ENCODE results near the gene TNS3.

Gene TNS3

DNA sequence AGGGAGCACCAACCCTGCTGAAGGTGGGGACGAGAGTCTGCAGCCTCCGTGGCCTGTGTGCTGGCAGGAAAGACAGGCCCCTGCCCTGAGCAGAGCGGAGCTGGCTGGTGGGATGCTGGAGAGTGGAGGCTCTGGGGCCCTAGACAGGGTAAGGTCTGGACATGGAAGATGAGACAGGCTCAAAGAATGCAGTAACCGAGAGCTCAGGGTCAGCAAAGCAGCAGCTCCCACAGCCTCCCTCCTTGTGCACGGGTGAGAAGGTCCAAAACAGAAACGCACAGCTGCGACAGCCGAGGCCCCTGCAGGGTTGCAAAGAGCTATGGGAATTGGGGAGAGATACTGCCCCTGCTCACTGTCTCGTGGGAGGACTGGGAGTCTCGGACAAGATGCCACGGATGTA lies 80.5 kb downstream of the TNS3 start:
- Histone ChIP-seq H3K4me3 (ENCODE audit: low read length) (no peak overlapping the region), H3F3A (ENCODE audit: insufficient read depth, low read length) (peaks cover 24% of the 10 kb centered on the region), H3K27me3 (replicated peaks; ENCODE audit: insufficient read depth, low read length) (no peaks in the 10 kb centered on the region), H3K9me2 (replicated peaks; ENCODE audit: insufficient read depth, low read length) (no peaks in the 10 kb centered on the region), H3K36me3 (replicated peaks; ENCODE audit: insufficient read depth, low read length) (no peaks in the 10 kb centered on the region), H2AFZ (ENCODE audit: low read length) (no peak overlapping the region), H4K20me1 (ENCODE audit: insufficient read depth, low read length) (no peaks in the 10 kb centered on the region), H3K9me3 (replicated peaks; ENCODE audit: insufficient read depth, low read length) (no peaks in the 10 kb centered on the region), H3K27ac (ENCODE audit: low read length) (no peak overlapping the region), H3K4me1 (ENCODE audit: low read length) (peaks cover 30% of the 10 kb centered on the region), H3K4me2 (ENCODE audit: low read depth, low read length) (no peak overlapping the region), H3K9ac (ENCODE audit: low read length) (no peak overlapping the region), H3K79me2 (ENCODE audit: low read length) (peaks cover 38% of the 10 kb centered on the region)
- TF ChIP-seq EZH2 (optimal IDR thresholded peaks at IDR 0.05; ENCODE audit: low read depth, low read length) (no peak), EZH2phosphoT487 (IDR thresholded peaks at IDR 0.05; ENCODE audit: low read length) (no peak)
- TF ChIP-seq, protein P1, sequence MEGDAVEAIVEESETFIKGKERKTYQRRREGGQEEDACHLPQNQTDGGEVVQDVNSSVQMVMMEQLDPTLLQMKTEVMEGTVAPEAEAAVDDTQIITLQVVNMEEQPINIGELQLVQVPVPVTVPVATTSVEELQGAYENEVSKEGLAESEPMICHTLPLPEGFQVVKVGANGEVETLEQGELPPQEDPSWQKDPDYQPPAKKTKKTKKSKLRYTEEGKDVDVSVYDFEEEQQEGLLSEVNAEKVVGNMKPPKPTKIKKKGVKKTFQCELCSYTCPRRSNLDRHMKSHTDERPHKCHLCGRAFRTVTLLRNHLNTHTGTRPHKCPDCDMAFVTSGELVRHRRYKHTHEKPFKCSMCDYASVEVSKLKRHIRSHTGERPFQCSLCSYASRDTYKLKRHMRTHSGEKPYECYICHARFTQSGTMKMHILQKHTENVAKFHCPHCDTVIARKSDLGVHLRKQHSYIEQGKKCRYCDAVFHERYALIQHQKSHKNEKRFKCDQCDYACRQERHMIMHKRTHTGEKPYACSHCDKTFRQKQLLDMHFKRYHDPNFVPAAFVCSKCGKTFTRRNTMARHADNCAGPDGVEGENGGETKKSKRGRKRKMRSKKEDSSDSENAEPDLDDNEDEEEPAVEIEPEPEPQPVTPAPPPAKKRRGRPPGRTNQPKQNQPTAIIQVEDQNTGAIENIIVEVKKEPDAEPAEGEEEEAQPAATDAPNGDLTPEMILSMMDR (IDR thresholded peaks at IDR 0.05; ENCODE audit: low read length) = no peak
- DNase-seq = no peak

DNA sequence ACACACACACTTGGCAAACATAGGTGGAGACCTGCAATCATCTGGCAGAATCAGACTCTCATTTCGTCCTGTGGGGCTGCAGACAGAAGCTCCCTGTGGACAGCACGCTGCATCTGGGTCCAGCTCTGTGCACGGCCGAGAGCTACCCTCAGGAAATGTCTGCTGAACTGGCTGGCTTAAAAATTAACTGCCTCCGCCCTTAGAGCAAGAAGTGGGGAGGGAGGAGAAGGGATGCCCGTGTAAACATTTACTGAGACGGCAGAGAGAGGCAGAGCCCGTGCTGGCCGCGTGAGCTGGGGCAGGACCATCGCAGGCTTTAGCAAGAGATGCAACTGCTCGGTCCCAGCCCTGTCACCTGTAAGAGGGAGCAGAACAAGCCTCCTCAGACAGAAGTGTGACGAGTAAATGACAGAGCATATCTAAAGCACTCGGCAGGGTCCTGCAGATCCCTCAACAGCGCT lies 81.8 kb downstream of the TNS3 start:
- Histone ChIP-seq H4K20me1 (ENCODE audit: insufficient read depth, low read length) (no peaks in the 10 kb centered on the region), H2AFZ (ENCODE audit: low read length) (no peak overlapping the region), H3K36me3 (replicated peaks; ENCODE audit: insufficient read depth, low read length) (no peaks in the 10 kb centered on the region), H3F3A (ENCODE audit: insufficient read depth, low read length) (peaks cover 31% of the 10 kb centered on the region), H3K27ac (ENCODE audit: low read length) (no peak overlapping the region), H3K27me3 (replicated peaks; ENCODE audit: insufficient read depth, low read length) (no peaks in the 10 kb centered on the region), H3K4me1 (ENCODE audit: low read length) (peaks cover 43% of the 10 kb centered on the region), H3K79me2 (ENCODE audit: low read length) (peaks cover 51% of the 10 kb centered on the region), H3K4me3 (ENCODE audit: low read length) (no peak overlapping the region), H3K4me2 (ENCODE audit: low read depth, low read length) (no peak overlapping the region), H3K9ac (ENCODE audit: low read length) (no peak overlapping the region), H3K9me2 (replicated peaks; ENCODE audit: insufficient read depth, low read length) (no peaks in the 10 kb centered on the region), H3K9me3 (replicated peaks; ENCODE audit: insufficient read depth, low read length) (no peaks in the 10 kb centered on the region)
- TF ChIP-seq EZH2phosphoT487 (IDR thresholded peaks at IDR 0.05; ENCODE audit: low read length) = no peak
- no peak for TF ChIP-seq EZH2 (optimal IDR thresholded peaks at IDR 0.05; ENCODE audit: low read depth, low read length)
- TF ChIP-seq, protein P1 (IDR thresholded peaks at IDR 0.05; ENCODE audit: low read length) = no peak
- no peak for DNase-seq

DNA sequence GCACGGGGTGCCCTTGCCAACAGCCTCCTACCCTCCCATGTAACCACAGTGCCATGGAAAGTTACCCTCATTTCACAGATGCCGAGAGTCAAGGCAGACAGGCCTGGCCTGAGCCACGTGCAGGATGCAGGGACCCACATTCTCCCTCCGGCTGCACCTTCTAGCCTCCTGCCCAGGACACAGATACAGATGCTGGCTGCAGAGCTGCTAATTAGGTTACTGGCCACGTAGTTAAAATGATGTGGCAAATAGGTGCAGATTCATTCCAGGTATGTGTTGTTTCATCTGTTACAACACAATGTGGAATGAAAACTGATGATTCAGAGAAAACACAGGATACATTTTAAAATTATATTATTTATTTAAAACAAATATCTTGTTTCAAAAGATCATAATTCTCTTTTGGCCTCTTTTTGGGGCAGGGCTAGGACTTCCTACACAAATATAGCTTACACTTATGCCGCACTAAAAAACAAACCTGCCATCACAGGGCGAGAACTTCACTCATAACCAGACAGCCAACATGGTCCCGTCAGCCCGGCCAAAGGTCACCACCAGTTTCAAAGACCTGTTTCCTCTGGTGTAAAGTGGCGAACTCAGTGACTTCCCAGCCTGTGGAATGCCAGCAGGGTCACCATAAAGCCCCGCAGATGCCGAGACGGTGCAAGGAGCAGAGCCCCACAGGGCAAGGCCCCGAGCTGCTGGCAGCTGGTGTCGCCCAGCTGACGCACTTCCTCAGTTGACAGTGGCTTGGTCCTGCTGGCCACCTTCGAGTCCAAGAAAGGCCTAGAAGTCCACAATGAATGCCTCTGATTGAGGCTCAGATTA lies 83.5 kb downstream of the TNS3 start:
- Histone ChIP-seq H4K20me1 (ENCODE audit: insufficient read depth, low read length) (no peaks in the 10 kb centered on the region), H3K4me2 (ENCODE audit: low read depth, low read length) (peak overlapping the region; percentile 68), H3K9me3 (replicated peaks; ENCODE audit: insufficient read depth, low read length) (no peaks in the 10 kb centered on the region), H3K9me2 (replicated peaks; ENCODE audit: insufficient read depth, low read length) (no peaks in the 10 kb centered on the region), H3K9ac (ENCODE audit: low read length) (peak overlapping the region; percentile 77), H3K79me2 (ENCODE audit: low read length) (peaks cover 56% of the 10 kb centered on the region), H3K27me3 (replicated peaks; ENCODE audit: insufficient read depth, low read length) (no peaks in the 10 kb centered on the region), H3K4me3 (ENCODE audit: low read length) (peak overlapping the region; percentile 51; the same call in 1 of the 2 replicates), H3K36me3 (replicated peaks; ENCODE audit: insufficient read depth, low read length) (no peaks in the 10 kb centered on the region), H3F3A (ENCODE audit: insufficient read depth, low read length) (peaks cover 46% of the 10 kb centered on the region), H3K27ac (ENCODE audit: low read length) (peak overlapping the region; percentile 98), H2AFZ (ENCODE audit: low read length) (peak overlapping the region; percentile 49), H3K4me1 (ENCODE audit: low read length) (peaks cover 54% of the 10 kb centered on the region)
- peak; percentile 56 for DNase-seq
- no peak for TF ChIP-seq EZH2 (optimal IDR thresholded peaks at IDR 0.05; ENCODE audit: low read depth, low read length)
- no peak for TF ChIP-seq EZH2phosphoT487 (IDR thresholded peaks at IDR 0.05; ENCODE audit: low read length)
- TF ChIP-seq, protein P1 (IDR thresholded peaks at IDR 0.05; ENCODE audit: low read length) = no peak
